ENCODE measurements around the gene PER2.

DNA sequence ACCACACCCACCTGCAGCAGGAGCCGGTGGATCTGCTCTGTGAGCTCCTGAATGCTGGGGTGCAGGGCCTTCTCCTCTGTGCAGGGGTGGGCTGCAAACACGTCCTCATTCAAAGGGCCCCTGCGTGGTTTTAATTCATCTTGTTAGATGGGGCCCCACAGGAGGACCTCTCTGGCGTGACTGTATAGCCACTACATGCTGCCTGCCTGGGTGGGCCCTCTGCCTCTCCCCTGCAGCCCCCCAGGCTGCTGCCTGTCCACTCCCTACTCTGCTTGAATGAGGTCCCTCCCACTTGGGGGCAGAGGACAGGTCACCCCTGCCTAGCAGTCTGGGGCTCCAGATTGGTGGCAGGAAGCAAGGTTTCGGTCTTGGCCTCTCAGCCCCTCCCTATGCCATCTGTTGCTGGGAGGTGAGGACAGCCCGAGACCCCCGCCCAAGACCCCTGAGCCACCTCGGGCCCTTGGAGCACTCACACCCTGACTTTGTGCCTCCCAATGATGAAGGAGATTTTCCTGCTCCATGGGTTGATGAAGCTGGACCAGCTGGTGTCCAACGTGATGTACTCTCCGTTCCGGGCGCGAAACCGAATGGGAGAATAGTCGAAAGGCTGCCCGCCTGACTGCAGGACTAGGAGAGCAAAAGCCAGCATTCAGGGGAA is 26.6 kb downstream of the PER2 start:
- TF ChIP-seq CTCF (IDR thresholded peaks at IDR 0.05 in 8 of 11, conservative IDR thresholded peaks at IDR 0.05 in 3 of 11) (no peak), POLR2AphosphoS5 (IDR thresholded peaks at IDR 0.05) (no peak)
